Lower leg skin (tissue), 3 donors: ENCODE data around the gene GRB10.
"Not testable (repeated sequence)": the region's sequence is repeated elsewhere in the genome, so short reads cannot be mapped to it uniquely, and the experiment has no call there.

Source experiments
- POLR2A ChIP-seq, 2 donors: fragments of 450-650 bp; IDR thresholded peaks; one replicate each; pipeline ENCODE4 v1.6.1; 2016 to 2017; ENCODE audit warnings: antibody characterized with exemption in 2 of 2, mild to moderate bottlenecking in 1 of 2, moderate library complexity in 1 of 2
- TF ChIP-seq, protein P1 (sequence below), 3 donors: fragments of 450-650 bp; IDR thresholded peaks; one replicate each; pipeline ENCODE4 v1.5.1; 2016; ENCODE audit warnings: antibody characterized with exemption in 3 of 3, mild to moderate bottlenecking in 3 of 3, moderate library complexity in 2 of 3

GRCh38 chr7:50576388-50576787, 206.3 kb downstream of the GRB10 start:
- TF ChIP-seq, protein P1, sequence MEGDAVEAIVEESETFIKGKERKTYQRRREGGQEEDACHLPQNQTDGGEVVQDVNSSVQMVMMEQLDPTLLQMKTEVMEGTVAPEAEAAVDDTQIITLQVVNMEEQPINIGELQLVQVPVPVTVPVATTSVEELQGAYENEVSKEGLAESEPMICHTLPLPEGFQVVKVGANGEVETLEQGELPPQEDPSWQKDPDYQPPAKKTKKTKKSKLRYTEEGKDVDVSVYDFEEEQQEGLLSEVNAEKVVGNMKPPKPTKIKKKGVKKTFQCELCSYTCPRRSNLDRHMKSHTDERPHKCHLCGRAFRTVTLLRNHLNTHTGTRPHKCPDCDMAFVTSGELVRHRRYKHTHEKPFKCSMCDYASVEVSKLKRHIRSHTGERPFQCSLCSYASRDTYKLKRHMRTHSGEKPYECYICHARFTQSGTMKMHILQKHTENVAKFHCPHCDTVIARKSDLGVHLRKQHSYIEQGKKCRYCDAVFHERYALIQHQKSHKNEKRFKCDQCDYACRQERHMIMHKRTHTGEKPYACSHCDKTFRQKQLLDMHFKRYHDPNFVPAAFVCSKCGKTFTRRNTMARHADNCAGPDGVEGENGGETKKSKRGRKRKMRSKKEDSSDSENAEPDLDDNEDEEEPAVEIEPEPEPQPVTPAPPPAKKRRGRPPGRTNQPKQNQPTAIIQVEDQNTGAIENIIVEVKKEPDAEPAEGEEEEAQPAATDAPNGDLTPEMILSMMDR (IDR thresholded peaks at IDR 0.05) = not testable (repeated sequence)
- not testable (repeated sequence) for TF ChIP-seq POLR2A (IDR thresholded peaks at IDR 0.05)
